Measurements from ENCODE around the gene ZBTB47. TPM values are rescaled to one million over a fixed set of nuclear protein-coding genes. Genes with fewer than 3 reads are reported as not detected.

The ZBTB47 gene
- total RNA-seq, 4 donors from 2014 or later: 33.3 to 44.4 (median 42.0) TPM

DNA sequence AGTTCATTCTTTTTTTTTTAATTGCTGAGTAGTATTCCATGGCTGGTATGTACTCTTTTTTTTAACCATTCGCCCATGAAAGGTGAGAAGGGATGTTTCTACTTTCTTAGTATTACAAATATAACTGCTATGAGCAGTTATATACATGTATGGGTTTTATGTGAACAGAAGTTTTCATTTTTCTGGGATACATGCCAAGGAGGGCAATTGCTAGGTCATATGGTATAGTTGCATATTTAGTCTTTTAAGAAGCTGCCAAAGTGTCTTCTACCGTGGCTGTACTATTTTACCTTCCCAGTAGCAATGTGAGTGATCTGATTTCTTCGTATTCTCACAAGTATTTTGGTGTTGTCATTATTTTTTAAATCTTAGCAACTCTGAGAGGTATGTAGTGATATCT, 20.6 kb downstream of the ZBTB47 start:
- 72 to 73% methylated on average over 3 of the region's 3 CpGs for WGBS, 2 donors
- TF ChIP-seq POLR2A (IDR thresholded peaks at IDR 0.05): no peak
- no peak for TF ChIP-seq CTCF (IDR thresholded peaks at IDR 0.05)
- no peak overlapping the region for H3K27ac ChIP-seq
- no peaks in the 10 kb centered on the region for H3K4me1 ChIP-seq
- DNase-seq: no peak
- no peaks in the 10 kb centered on the region for H3K36me3 ChIP-seq
- no peaks in the 10 kb centered on the region for H3K9me3 ChIP-seq
- no peaks in the 10 kb centered on the region for H3K27me3 ChIP-seq
- H3K4me3 ChIP-seq (replicated peaks in 1 of 3): no peak overlapping the region
- intact Hi-C loops (cut with DNase I): no loop called here

- no peak for TF ChIP-seq POLR2A (IDR thresholded peaks at IDR 0.05)
- TF ChIP-seq CTCF (IDR thresholded peaks at IDR 0.05): no peak
- Histone ChIP-seq H3K27me3 (no peaks in the 10 kb centered on the region), H3K9me3 (no peaks in the 10 kb centered on the region), H3K36me3 (no peaks in the 10 kb centered on the region), H3K4me1 (no peaks in the 10 kb centered on the region), H3K4me3 (replicated peaks in 1 of 3) (no peak overlapping the region), H3K27ac (no peak overlapping the region)
- intact Hi-C loops (cut with DNase I): no loop called here
- DNase-seq: no peak
- 84 to 90% methylated on average over 2 of the region's 2 CpGs for WGBS, 2 donors
These were observed 22.4 kb downstream of the ZBTB47 start for GRCh38 chr3:42675909-42676308.

DNA sequence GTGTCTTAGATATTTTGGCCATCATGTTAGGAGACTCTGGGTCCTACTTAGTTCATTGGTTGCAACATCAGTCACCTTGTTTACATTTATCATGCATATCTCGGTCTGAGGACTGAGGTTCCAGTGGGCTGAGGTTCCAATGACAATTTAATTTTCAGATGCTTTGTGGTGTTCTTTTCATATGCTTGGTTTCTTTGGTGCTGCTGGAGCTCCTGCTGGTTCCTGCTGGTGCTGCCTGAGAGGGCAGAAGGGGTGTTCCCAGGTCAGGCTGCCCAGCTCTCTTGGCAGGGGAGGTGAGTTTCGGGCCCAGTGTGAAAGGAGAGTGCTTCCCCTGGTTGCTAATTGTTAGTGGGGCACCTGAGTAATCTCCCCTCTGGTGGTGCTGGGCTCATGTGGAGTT, 24.9 kb downstream of the ZBTB47 start:
- Histone ChIP-seq H3K27ac (no peak overlapping the region), H3K27me3 (no peaks in the 10 kb centered on the region), H3K4me1 (no peaks in the 10 kb centered on the region), H3K9me3 (no peaks in the 10 kb centered on the region), H3K36me3 (no peaks in the 10 kb centered on the region), H3K4me3 (replicated peaks in 1 of 3) (no peak overlapping the region)
- WGBS, 2 donors: 90 to 98% methylated on average over 2 of the region's 2 CpGs
- intact Hi-C loops (cut with DNase I): no loop called here
- DNase-seq: no peak
- TF ChIP-seq CTCF (IDR thresholded peaks at IDR 0.05) (no peak), POLR2A (IDR thresholded peaks at IDR 0.05) (no peak)

DNA sequence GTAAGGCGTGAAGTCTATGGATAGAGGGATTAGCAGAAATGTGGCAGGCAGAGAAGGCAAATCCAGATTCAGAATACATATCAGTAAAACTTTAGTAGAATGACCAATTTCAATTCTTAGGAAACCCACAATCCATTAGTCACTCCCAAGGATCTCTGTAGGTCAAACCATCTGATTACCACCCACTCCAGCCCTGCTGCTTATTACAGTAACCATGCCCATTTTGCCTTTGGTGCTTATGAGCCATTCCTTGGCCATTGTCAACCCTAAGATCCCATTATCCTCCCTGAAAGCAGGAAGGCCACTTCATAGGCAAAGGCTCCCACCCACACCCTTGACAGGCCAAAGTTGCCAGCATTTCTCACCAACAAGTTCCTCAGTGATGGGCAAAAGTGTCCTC, 26.8 kb downstream of the ZBTB47 start:
- Histone ChIP-seq H3K27ac (no peak overlapping the region), H3K36me3 (no peaks in the 10 kb centered on the region), H3K4me1 (no peaks in the 10 kb centered on the region), H3K27me3 (no peaks in the 10 kb centered on the region), H3K4me3 (replicated peaks in 1 of 3) (no peak overlapping the region), H3K9me3 (no peaks in the 10 kb centered on the region)
- intact Hi-C loops (cut with DNase I): no loop called here
- DNase-seq: no peak
- TF ChIP-seq POLR2A (IDR thresholded peaks at IDR 0.05) (no peak), CTCF (IDR thresholded peaks at IDR 0.05) (no peak)
- WGBS, 2 donors: 92 to 95% methylated on average over 1 of the region's 1 CpG

- WGBS, 2 donors: 92 to 94% methylated on average over 4 of the region's 4 CpGs
- intact Hi-C loops (cut with DNase I): no loop called here
- Histone ChIP-seq H3K4me3 (replicated peaks in 1 of 3) (no peak overlapping the region), H3K27me3 (no peaks in the 10 kb centered on the region), H3K36me3 (no peaks in the 10 kb centered on the region), H3K4me1 (peaks cover 0 to 1% of the 10 kb centered on the region in 2 donors), H3K9me3 (no peaks in the 10 kb centered on the region), H3K27ac (no peak overlapping the region)
- no peak for DNase-seq
- TF ChIP-seq POLR2A (IDR thresholded peaks at IDR 0.05) (no peak), CTCF (IDR thresholded peaks at IDR 0.05) (no peak)
These were observed 27.3 kb downstream of the ZBTB47 start for GRCh38 chr3:42680806-42681205.

Data from thyroid gland (tissue), 4 donors.